Stimulated activated CD4-positive, alpha-beta T cell treated with anti-CD3 and anti-CD28 coated beads, Interleukin-2, amount 100 ng/mL, for 24 hours (primary cell): ENCODE data around the gene COL27A1.
A peak's percentile ranks its signal among the peaks of the same experiment; 100 is the strongest.

Experiments
- DNase-seq, 2 donors: peaks; one replicate each; pipeline ENCODE4 v3.0.0-alpha.2; 2020

Gene COL27A1

DNA sequence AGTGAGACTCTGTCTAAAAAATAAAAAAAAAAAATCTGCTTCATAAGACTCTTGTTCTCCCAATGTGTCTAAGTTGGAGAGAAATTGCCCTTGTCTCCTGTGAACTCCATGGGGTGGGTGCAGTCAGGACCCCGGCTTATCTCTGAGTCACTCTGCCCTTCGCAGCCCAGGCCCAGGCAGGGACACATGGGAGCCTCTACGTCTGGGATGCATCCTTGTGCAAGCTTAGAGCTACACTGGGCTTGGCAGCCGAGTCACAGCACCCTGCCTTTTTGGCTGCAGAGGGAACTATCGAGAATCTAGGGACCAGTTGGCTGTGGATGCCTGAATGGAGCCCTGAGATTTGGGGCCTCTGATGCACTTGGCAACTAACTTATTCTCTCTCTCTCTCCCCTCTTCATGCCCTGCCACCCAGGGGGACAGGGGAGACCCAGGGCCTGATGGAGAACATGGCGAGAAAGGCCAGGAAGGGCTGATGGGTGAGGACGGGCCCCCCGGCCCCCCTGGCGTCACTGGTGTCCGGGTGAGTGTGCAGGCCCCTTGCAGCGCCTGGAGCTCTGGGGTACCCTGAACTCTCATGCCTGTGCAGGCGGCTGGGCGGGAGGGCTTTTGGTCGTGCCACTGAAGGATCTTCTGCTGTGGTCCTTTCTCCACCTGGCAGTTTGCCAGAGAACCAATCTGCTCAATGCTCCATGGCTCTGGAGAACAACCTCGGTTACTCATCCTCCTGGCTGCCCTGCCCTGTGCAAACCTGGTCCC is 120.1 kb downstream of the COL27A1 start:
- DNase-seq, result no peak

- DNase-seq, result no peak
Measured at GRCh38 chr9:114276908-114277821, 121.8 kb downstream of the COL27A1 start.

DNA sequence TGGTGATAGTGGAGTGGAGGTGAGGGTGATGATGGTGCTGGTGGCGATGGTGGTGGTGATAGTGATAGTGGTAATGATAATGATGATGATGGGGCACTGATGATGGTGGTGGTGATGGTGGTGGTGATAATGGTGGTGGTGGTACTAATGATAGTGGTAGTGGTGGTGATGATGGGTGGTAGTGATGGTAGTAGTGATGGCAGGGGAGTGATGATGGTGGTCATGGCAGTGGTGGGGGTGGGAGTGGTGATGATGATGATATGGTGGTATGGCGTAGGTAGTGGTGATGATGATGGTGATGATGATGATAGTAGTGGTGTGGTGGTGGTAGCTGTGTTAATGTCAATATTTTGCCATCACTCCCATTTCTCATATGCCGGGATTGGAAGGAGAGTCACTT is 123.0 kb downstream of the COL27A1 start:
- DNase-seq, result no peak

DNA sequence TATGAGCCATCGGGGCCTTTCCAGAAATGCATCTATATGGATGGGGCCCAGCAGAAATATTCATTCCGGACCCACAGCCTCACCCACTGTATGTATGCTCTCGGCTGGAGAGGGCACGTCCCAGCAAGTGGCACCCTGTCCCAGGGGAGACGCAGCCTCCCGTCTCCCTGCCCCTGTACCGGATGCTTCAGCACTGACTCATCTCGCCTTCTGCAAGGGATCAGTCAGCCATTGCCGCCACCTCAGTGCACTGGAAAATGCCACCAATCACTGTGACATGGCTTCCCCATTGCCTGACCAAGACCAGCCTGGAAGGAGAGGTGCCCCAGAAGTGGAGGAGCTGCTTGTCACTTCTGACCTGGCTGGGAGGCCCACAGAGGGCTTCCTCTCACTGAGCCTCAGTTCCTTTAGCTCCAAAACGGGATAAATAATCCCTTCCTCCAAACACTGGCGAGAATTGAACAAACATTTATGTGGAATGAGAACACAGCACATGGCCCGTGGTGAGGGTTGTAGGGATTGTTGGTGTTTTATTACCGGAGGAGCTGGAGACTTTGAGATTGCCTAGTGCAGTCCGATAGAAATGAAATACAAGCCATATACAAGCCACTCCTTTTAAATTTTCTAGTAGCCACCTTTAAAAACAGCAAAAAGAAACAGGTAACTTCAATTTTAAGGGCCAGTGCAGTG is 123.7 kb downstream of the COL27A1 start:
- no peak for DNase-seq

GRCh38 chr9:114279693-114280092 is 124.4 kb downstream of the COL27A1 start:
- no peak for DNase-seq

DNA sequence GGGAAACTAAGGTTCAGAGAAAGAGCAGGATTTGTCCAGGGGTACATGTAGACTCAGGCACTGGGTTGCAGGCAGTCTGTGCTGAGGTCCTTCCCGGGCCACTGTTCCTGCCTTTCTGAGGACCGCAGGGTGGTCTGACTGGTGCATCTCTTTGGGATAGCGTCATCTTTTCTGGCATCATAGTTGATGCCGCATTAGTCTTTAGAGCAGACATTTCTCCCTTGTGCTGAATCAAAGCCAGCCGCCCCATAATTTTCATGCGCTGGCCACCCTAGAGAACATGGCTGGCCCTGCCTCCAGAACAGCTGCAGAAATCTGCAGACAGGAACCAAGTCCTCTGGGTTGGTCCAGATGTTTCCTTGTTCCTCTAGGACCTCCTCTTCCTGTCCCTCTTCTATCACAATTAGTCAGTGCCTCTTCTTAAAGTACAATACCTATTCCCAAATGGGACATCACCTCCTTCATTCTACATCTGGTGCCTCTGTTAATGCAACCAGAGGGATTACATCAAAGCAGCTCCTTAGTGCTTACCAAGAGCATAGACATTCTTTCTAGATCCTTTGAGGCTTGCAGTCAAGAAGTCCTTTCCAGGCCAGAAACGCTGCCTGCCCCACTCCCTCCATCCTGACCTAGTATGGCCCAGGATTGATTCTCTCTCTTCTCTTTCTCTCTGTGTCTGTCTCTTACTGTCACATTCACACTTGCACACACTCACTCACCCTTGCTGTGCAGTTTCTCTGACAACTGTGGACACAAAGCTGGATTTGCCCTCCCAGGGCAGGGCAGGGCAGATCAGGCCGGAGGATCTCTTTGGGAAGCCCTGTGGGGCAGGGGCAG is 125.5 kb downstream of the COL27A1 start:
- no peak for DNase-seq

DNA sequence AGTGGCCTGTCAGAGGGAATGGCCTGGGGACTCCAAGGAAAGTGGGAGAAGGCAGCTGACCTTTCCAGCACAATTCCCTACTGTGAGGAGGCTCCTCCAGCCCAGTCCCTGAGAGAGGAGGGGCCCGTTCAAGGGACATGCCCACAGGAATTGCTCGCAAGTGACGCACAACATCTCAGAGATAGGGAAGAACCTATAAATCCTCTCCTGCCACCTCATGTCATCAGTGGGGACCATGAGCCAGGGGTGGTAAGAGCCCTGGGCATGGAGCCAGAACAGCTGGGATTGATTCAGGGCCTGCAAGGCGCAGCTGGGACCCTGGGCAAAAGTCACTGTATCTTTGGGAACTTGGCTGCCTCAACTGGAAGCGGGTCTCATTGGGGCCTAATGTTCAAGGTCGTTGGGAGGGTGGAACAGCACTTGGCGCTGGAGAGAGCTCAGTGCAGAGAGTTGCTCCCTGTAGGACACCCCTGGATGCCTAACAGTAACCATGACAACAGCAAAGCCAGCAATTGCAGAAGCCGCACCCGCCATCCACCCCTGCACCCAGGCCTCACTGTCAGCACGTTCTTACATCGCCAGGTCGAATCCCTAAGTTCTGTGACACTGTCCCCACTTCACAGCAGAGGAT is 126.3 kb downstream of the COL27A1 start:
- DNase-seq, result no peak

DNA sequence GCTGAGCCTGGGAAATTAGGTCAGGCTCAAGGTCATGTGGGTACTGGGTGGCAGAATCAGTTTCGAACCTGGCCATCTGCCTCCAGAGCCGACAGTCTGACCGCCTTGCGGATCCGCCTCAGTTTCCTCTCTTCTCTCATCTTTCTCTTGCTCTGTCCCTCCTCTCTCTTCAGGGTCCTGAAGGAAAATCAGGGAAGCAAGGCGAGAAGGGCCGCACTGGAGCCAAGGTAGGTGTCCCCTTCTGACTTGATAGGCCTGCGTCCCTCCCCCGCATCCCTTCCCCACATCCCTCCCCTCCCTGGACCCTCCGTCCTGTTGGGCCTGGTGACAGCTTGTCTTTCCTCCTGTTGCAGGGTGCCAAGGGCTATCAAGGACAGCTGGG is 126.8 kb downstream of the COL27A1 start:
- DNase-seq, result no peak

DNA sequence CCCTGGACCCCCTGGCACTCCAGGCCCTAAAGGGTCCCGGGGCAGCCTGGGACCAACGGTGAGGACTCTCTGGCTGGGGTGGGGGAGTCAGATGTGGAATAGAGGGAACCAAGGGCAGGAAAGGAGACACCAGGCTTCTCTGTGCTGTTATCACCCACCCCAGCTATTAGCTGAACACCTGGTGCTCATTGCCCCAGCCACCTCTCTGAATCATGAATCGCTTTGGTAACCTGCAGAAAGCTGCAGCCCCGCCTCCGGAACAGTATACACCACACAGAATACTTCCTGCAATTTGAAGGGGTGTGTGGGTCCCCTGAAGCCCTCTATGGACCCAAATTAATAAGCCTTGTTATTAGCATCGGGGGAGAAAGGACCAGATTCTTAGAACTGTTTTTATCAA is 127.2 kb downstream of the COL27A1 start:
- no peak for DNase-seq

GRCh38 chr9:114282926-114283325 is 127.6 kb downstream of the COL27A1 start:
- DNase-seq, result peak in 1 of 2 donors; percentile 12

DNA sequence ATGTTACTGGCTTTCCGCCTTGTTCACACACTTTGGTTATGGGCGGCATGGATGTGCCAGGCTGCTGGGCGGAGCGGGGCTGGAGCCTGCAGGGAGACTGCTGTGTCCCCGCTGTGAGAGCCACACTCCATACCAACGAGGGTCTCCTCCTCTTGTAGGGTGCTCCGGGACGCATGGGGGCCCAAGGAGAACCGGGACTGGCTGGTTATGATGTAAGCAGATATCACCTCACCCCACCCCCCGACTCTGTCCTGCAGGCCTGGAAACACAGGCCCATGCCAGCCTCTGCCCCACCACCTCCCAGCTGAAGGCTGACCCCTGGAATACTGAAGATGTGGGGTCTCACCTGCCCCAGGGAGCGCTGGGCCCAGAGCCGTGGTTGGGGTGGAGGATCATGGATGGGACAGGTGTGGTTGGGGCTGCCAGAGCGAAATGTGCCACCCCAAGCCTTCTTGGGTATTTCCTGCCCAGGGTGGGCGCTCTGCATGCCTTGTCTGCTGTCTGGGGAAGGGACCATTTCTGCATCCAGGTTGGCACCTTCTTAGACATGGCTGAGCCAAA is 128.3 kb downstream of the COL27A1 start:
- no peak for DNase-seq

- no peak for DNase-seq
Measured at GRCh38 chr9:114284316-114285060, 129.2 kb downstream of the COL27A1 start.

GRCh38 chr9:114285166-114285867 is 130.0 kb downstream of the COL27A1 start:
- DNase-seq, result no peak

DNA sequence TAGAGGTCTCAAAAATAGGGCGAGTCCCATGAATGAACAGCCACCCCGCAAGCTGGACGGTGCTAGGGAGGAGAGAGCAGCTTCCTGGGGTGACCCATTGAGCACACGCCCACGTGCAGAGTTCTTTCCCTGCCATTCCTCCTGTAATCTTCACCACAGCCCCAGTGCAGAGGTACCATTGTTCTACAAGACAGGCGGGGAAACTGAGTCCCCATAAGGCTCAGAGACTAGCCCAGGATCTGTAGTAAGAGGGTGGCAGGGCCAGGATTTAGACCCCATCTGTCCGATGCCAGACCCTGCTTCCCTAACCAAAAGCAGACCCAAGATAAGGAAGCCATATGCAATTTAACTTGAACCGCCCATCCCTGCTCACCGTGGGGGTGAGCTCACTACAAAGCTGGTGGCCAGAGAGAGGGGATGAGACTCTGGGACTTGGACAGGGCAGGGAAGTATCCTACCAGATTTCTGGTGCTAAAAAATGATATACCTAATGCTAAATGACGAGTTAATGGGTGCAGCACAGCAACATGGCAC is 130.9 kb downstream of the COL27A1 start:
- DNase-seq, result no peak

DNA sequence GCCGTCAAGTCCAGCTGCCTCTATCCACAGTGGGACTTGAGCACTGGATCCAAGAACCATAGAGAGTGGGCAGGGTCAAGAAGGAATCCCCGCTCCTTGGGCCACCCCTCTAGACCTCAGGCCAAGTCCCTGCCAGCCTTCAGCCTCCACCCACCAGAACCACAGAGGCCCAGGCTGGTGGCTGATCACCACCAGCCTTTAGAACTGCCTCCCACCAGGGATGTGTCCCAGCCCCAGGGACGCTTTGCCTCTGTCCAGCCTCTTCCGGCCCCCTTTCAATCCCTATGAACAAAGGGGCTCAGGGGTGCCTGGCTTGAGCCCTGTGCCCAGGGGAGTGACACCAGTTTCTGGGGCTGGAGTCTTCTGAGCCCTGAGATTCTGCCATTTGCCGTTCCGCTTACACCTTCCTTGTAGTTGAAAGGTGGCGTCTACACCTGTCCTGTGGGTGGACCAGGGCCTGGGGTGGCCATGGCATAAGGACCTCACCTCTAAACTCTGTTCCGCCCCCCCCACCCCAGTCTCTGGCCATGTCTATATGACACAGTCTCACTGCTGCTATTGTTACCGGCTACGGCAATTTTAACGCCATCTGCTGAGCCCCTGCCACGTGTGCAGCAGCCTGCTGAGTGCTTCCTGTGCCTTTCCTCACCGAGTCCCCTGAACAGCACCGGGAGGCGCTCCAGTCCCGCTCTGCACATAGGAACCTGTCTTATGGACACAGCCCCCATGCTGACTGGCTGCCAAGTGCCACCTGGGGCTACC is 131.8 kb downstream of the COL27A1 start:
- no peak for DNase-seq

- no peak for DNase-seq
Measured at GRCh38 chr9:114287763-114288192, 132.4 kb downstream of the COL27A1 start.

DNA sequence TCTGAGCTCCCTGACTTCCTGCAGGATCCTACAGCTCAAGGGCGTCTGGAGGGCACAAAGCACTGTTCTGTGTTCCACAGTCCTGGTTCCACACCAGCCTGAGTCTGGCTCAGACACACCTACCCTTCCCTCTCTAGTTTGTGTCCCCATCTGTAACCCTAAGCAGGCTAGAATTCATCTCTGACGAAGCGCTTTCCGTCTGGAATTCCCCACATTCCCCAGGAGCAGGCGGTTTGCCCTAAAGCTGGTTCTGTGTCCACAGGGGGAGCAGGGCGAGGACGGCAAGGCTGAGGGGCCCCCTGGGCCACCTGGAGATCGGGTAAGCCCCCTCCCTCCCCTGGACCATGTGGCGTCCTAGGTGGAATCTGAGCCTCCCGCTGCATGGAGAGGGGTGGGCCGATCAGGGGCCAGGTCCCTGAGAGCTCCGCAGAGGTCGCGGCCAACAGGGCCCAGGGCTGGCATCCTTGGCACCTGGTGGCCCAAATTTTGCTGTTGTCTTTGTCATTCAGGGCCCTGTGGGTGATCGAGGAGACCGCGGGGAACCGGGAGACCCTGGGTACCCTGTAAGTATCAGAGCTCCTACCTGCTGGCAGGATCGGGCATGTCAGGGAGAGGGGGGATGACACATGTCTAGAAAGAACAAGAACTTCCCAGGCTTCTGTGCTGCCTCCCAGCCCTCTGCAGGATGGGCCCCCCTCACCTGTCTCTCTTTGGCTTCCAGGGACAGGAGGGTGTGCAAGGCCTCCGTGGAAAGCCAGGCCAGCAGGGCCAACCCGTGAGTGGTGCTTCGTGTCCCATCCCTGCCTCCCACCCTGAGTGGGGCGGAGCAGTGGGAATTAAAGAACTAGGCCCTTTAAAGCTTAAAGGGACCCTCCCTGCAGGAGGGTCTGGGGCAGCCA is 133.1 kb downstream of the COL27A1 start:
- no peak for DNase-seq

DNA sequence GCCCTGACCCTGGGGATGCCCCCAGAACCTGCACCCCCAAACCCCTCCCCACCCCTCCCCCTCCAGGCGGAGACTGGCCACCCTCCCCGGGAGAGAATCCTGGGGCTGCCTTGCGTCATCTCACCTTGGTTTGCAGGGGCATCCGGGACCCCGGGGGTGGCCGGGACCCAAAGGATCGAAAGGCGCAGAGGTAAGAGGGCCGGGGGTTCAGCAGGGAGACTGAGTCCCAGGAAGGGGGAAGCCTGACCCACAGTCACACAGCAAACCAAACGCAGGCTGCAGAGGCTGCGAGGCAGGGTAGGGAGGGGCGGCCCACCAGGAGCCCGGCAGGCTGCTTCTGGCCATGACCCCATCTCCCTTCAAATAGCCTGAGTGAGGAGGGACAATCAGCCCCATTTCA is 133.8 kb downstream of the COL27A1 start:
- no peak for DNase-seq
